HG02610 (cell line): ENCODE results near the gene TDO2.
"Not testable (repeated sequence)": the region's sequence is repeated elsewhere in the genome, so short reads cannot be mapped to it uniquely, and the experiment has no call there.

Experiments used
- ATAC-seq: cut with Tn5 transposase; IDR thresholded peaks from one replicate; pipeline ENCODE4 v1.9.1; 2021; ENCODE audit warnings: mild to moderate bottlenecking, moderate library complexity; ENCODE audit not compliant: unreplicated experiment

The TDO2 gene

GRCh38 chr4:155906554-155907247, 3.2 kb downstream of the TDO2 start:
- no peak for ATAC-seq

- ATAC-seq, result no peak
Observed at GRCh38 chr4:155907556-155907955, 4.1 kb downstream of the TDO2 start.

GRCh38 chr4:155908187-155909139, 5.0 kb downstream of the TDO2 start:
- ATAC-seq, result no peak

- no peak for ATAC-seq
Observed at GRCh38 chr4:155909615-155910226, 6.2 kb downstream of the TDO2 start.

GRCh38 chr4:155911905-155912304, 8.4 kb downstream of the TDO2 start:
- no peak for ATAC-seq

- ATAC-seq, result no peak
Observed at GRCh38 chr4:155914782-155915181, 11.3 kb downstream of the TDO2 start.

GRCh38 chr4:155921597-155921996, 18.1 kb downstream of the TDO2 start:
- ATAC-seq, result no peak

GRCh38 chr4:155924637-155925036, 21.1 kb downstream of the TDO2 start:
- ATAC-seq, result no peak

- no peak for ATAC-seq
Observed at GRCh38 chr4:155929833-155930232, 26.3 kb downstream of the TDO2 start.

GRCh38 chr4:155930330-155930729, 26.8 kb downstream of the TDO2 start:
- no peak for ATAC-seq

- no peak for ATAC-seq
Observed at GRCh38 chr4:155931634-155932033, 28.1 kb downstream of the TDO2 start.

GRCh38 chr4:155934634-155935033, 31.1 kb downstream of the TDO2 start:
- ATAC-seq, result not testable (repeated sequence)

GRCh38 chr4:155935389-155935986, 32.0 kb downstream of the TDO2 start:
- ATAC-seq, result no peak

- no peak for ATAC-seq
Observed at GRCh38 chr4:155941085-155941790, 37.7 kb downstream of the TDO2 start.

GRCh38 chr4:155941820-155942219, 38.3 kb downstream of the TDO2 start:
- ATAC-seq, result no peak

GRCh38 chr4:155943605-155944291, 40.3 kb downstream of the TDO2 start:
- no peak for ATAC-seq

GRCh38 chr4:155944516-155944915, 41.0 kb downstream of the TDO2 start:
- no peak for ATAC-seq

- ATAC-seq, result no peak
Observed at GRCh38 chr4:155946486-155946885, 43.0 kb downstream of the TDO2 start.

- ATAC-seq, result no peak
Observed at GRCh38 chr4:155948541-155948940, 45.0 kb downstream of the TDO2 start.

- ATAC-seq, result no peak
Observed at GRCh38 chr4:155950461-155950860, 47.0 kb downstream of the TDO2 start.
